Measurements from ENCODE around the gene RUNX2. TPM values are rescaled to one million over a fixed set of nuclear protein-coding genes. Genes with fewer than 3 reads are reported as not detected.

Gene RUNX2
- total and polyA plus RNA-seq, 9 of the 15 experiments (the other 6 are each of a cell fraction or from before 2014, with no cell fraction given), result 0.29 to 1.00 (median 0.43) TPM

- H3K36me3 ChIP-seq (ENCODE audit: control insufficient read depth, insufficient read depth, low read length), result no peaks in the 10 kb centered on the region
- H3K9ac ChIP-seq (ENCODE audit: insufficient read depth in 1 of 2, low read depth in 2 of 2, low read length in 2 of 2), result no peak overlapping the region
- no peak overlapping the region for H3K4me2 ChIP-seq (ENCODE audit: insufficient read depth, low read length)
- 3% methylated on average over 2 of the region's 2 CpGs for WGBS (ENCODE audit: insufficient coverage, low coverage, missing lambda C conversion rate)
- POLR2A ChIA-PET, result interaction anchor here (0.7 to 1.4 kb wide), 3 partner anchors 10 to 115 kb away, joined by 3 to 4 read pairs (median 3); no protein-coding TSS in a partner anchor
- FAIRE-seq (no peak), DNase-seq (ENCODE audit: extremely low read depth in 1 of 4, low spot score in 3 of 4) (no peak), ATAC-seq (no peak)
- no peak overlapping the region for H3K4me3 ChIP-seq
- H3K27ac ChIP-seq (ENCODE audit: extremely low read depth, low read depth, low read length), result no peak overlapping the region
- H3K4me1 ChIP-seq (replicated peaks in 1 of 2; ENCODE audit: control insufficient read depth in 2 of 2, insufficient read depth in 2 of 2, low read length in 2 of 2), result no peaks in the 10 kb centered on the region
- no peak overlapping the region for H2AFZ ChIP-seq (ENCODE audit: low read depth, low read length)
- H3K27me3 ChIP-seq (ENCODE audit: control insufficient read depth in 2 of 2, insufficient read depth in 2 of 2, low read length in 2 of 2), result peaks cover 36 to 44% of the 10 kb centered on the region in 2 experiments
- no peaks in the 10 kb centered on the region for H3K9me1 ChIP-seq (ENCODE audit: control insufficient read depth, insufficient read depth, low read length)
- intact Hi-C loops (cut with micrococcal nuclease) (loop anchor here (10.0 kb wide), 1 partner anchor 285 kb away; no protein-coding TSS in a partner anchor), in situ Hi-C loops (cut with MboI) (no loop called here)
- H4K20me1 ChIP-seq (replicated peaks; ENCODE audit: control insufficient read depth, insufficient read depth, low read length), result no peaks in the 10 kb centered on the region
- H3K9me3 ChIP-seq (replicated peaks; ENCODE audit: control insufficient read depth, insufficient read depth, low read depth, low read length), result no peaks in the 10 kb centered on the region
- TF ChIP-seq LCOR (CRISPR knock-in tag; IDR thresholded peaks at IDR 0.05) (no peak), HIVEP1 (CRISPR knock-in tag; IDR thresholded peaks at IDR 0.05) (no peak), NCOR1 (IDR thresholded peaks at IDR 0.05) (no peak), ZBTB26 (CRISPR knock-in tag; IDR thresholded peaks at IDR 0.05) (no peak)
- H3K79me2 ChIP-seq (ENCODE audit: control insufficient read depth, insufficient read depth, low read length), result no peaks in the 10 kb centered on the region
- no TSS peak for BruUV-seq (replicated peaks)
- CTCF ChIA-PET (ENCODE audit: low intra/inter-chr PET ratio), result no interaction called here
Observed at GRCh38 chr6:45640081-45640491, 312.0 kb downstream of the RUNX2 start.

GRCh38 chr6:45640811-45641210, 312.7 kb downstream of the RUNX2 start:
- Histone ChIP-seq H3K27me3 (ENCODE audit: control insufficient read depth in 2 of 2, insufficient read depth in 2 of 2, low read length in 2 of 2) (peaks cover 36 to 44% of the 10 kb centered on the region in 2 experiments), H3K4me2 (ENCODE audit: insufficient read depth, low read length) (no peak overlapping the region), H3K9me3 (replicated peaks; ENCODE audit: control insufficient read depth, insufficient read depth, low read depth, low read length) (no peaks in the 10 kb centered on the region), H4K20me1 (replicated peaks; ENCODE audit: control insufficient read depth, insufficient read depth, low read length) (no peaks in the 10 kb centered on the region), H3K36me3 (ENCODE audit: control insufficient read depth, insufficient read depth, low read length) (no peaks in the 10 kb centered on the region), H3K27ac (ENCODE audit: extremely low read depth, low read depth, low read length) (no peak overlapping the region), H3K9ac (ENCODE audit: insufficient read depth in 1 of 2, low read depth in 2 of 2, low read length in 2 of 2) (no peak overlapping the region), H3K4me3 (no peak overlapping the region), H3K9me1 (ENCODE audit: control insufficient read depth, insufficient read depth, low read length) (no peaks in the 10 kb centered on the region), H3K4me1 (replicated peaks in 1 of 2; ENCODE audit: control insufficient read depth in 2 of 2, insufficient read depth in 2 of 2, low read length in 2 of 2) (no peaks in the 10 kb centered on the region), H3K79me2 (ENCODE audit: control insufficient read depth, insufficient read depth, low read length) (no peaks in the 10 kb centered on the region), H2AFZ (ENCODE audit: low read depth, low read length) (no peak overlapping the region)
- 7% methylated on average over 13 of the region's 13 CpGs for WGBS (ENCODE audit: insufficient coverage, low coverage, missing lambda C conversion rate)
- BruUV-seq (replicated peaks), result no TSS peak
- DNase-seq (ENCODE audit: extremely low read depth in 1 of 4, low spot score in 3 of 4) (no peak), FAIRE-seq (no peak), ATAC-seq (peak; percentile 43; the same call in 2 of the 3 replicates)
- ChIA-PET POLR2A (no interaction called here), CTCF (ENCODE audit: low intra/inter-chr PET ratio) (no interaction called here)
- intact Hi-C loops (cut with micrococcal nuclease) (loop anchor here (10.0 kb wide), 1 partner anchor 284 kb away; no protein-coding TSS in a partner anchor), in situ Hi-C loops (cut with MboI) (no loop called here)
- TF ChIP-seq TARDBP (IDR thresholded peaks at IDR 0.05), result no peak
- no peak for TF ChIP-seq TAF15 (IDR thresholded peaks at IDR 0.05; ENCODE audit: low read depth, low read length)
- TF ChIP-seq FOSL1 (tag; conservative IDR thresholded peaks at IDR 0.05), result no peak
- no peak for TF ChIP-seq ATF3 (IDR thresholded peaks at IDR 0.05)
- no peak for TF ChIP-seq ATF3 (CRISPR knock-in tag; conservative IDR thresholded peaks at IDR 0.05)
- TF ChIP-seq ZNF699 (CRISPR knock-in tag; IDR thresholded peaks at IDR 0.05; ENCODE audit: insufficient replicate concordance), result no peak
- no peak for TF ChIP-seq MYNN (IDR thresholded peaks at IDR 0.05)
- no peak for TF ChIP-seq MYNN (CRISPR knock-in tag; IDR thresholded peaks at IDR 0.05)
- no peak for TF ChIP-seq BCOR (IDR thresholded peaks at IDR 0.05)
- TF ChIP-seq ZNF12 (CRISPR knock-in tag; IDR thresholded peaks at IDR 0.05), result no peak

Measured in K562 (cell line).